Stimulated activated CD4-positive, alpha-beta T cell treated with anti-CD3 and anti-CD28 coated beads, TNF-alpha, amount 100 ng/mL, for 48 hours (primary cell): Measurements from ENCODE around the gene ZSWIM1.
"Not testable (repeated sequence)": the region's sequence is repeated elsewhere in the genome, so short reads cannot be mapped to it uniquely, and the experiment has no call there.

Experiments
- DNase-seq, 3 donors: peaks; one replicate each; pipeline ENCODE4 v3.0.0-alpha.2; 2020; ENCODE audit warnings: low read depth in 3 of 3

ZSWIM1 gene

DNA sequence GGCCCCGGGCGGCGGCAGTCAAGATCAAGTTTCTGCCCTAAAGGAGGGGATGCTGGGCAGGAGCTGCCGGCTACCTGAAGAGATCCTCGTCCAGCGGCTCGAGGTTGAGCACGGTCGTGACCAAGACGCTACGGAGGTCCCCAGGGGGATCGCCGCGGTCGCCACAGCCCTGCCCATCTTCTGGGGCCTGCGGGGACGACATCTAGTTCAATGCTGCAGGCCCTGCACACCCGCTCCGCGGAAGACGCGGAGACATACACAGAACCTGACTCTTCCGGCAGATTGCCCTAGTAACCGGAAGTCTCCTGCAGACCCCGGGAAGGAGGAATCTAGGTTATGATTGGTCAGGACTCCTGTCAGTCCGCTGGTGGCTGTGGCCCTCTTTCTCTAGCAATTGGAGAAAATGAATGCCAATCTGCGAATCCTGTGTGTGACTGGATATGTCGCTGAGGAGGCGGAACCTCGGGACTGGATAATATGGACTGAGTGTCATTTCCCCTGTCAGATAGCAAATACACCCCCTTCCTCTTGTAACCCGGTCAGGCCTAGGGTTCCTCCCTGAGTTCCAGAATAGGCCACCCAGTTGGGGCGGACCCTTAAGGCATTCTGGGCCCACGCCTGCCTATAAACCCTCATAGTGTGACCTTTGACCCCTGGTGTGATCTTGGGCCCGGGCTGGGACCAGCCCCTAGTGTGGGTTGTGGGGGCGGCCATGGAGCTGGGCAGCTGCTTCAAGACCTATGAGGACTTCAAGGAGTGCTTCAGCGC lies 23.7 kb upstream of the ZSWIM1 start, which contains the start of the genes ACOT8 and ZSWIM3:
ACOT8 (minus strand) TSS at position 279 of the 768 bp plus-strand sequence; CDS start at position 202, 77 bp downstream.
ZSWIM3 (plus strand) TSS at position 501 of the 768 bp plus-strand sequence; CDS start at position 713, 212 bp downstream.
- DNase-seq, result peak; percentile 85 to 95 (median 90)

DNA sequence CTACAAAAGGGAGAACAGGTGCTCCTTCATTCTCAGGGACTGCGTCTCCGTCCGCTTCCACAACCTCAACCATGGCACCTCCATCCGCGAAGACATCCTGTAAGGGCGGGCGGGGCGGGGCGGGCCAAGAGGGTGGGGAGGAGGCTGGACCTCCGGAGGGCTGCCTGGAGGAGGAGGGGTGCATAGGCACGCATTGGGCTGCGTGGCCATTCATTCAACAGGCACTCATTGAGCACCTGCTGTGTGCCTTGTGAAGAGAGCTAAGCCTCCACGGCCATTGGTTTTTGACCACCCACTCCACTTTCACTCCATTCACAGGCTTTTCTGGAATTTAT lies 23.2 kb upstream of the ZSWIM1 start:
- DNase-seq, result peak; percentile 16 to 44 (median 37)

DNA sequence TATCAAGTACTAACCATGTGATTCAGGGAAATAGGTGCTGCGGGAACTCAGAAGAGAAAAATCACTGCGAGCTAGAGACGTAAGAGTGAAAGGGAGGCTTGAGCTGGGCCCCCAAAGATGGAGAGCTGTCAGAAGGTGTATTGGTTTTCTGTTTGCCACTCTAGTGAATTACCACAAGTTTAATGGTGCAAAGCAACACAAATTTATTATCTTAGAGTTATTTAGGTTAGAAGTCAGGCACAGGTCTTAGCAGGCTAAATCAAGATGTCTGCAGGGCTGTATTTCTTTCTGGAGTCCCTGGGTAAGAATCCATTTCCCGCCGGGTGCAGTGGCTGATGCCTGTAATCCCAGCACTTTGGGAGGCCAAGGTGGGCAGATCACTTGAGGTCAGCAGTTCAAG lies 21.1 kb upstream of the ZSWIM1 start:
- DNase-seq, result no peak

DNA sequence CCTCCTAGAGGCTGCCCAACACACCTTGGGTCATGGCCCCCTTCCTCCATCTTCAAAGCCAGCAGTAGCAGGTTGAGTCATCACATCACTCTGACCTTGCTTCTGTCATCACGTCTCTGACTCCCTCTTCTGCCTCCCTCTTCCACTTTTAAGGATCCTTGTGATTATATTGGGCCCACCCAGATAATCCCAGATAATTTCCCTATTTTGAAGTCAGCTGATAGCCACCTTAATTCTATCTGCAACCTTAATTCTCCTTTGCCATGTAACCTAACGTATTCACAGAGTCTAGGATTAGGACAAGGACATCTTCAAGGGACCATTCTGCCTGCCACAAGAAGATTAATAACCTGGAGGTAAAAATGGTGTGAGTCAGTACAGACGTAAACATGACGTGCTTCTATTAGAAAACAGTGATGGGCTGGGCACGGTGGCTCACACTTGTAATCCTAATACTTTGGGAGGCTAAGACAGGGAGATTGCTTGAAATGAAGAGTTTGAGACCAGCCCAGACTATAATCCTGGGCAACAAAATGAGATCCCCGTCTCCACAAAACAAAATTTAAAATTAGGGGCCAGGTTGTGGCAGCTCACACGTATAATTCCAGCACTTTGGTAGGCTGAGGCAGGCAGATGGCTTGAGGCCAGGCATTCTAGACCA lies 20.3 kb upstream of the ZSWIM1 start:
- DNase-seq, result no peak

DNA sequence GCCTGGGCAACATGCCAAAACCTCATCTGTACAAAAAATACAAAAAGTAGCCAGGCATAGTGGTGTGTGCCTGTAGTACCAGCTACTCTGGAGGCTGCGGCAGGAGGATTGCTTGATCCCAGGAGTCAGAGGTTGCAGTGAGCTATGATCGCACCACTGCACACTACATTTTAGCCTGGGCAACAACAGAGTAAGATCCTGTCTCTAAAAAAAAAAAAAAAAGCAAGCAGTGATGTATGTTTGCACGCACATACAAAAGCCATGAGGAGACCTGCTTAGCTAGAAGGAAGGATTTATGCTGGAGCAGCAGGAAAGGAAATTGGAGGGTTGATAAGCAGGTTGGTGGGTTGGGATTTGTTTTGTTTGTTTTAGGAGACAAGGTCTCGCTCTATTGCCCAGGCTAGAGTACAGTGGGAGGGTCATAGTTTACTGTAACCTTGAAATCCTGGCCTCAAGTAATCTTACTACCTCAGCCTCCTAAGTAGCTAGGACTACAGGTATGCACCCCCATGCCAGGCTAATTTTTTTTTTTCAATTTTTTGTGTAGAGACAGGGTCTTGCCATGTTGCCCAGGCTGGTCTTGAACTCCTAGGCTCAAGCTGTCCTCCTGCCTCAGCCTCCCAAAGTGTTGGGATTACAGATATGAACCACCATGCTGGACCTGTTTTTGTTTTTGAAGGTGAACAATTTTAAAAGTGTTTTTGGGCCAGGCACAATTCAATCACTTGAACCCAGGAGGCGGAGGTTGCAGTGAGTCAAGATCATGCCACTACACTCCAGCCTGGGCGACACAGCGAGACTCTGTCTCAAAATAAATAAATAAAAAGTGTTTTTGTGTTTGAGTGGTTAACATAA lies 19.6 kb upstream of the ZSWIM1 start:
- DNase-seq, result no peak

DNA sequence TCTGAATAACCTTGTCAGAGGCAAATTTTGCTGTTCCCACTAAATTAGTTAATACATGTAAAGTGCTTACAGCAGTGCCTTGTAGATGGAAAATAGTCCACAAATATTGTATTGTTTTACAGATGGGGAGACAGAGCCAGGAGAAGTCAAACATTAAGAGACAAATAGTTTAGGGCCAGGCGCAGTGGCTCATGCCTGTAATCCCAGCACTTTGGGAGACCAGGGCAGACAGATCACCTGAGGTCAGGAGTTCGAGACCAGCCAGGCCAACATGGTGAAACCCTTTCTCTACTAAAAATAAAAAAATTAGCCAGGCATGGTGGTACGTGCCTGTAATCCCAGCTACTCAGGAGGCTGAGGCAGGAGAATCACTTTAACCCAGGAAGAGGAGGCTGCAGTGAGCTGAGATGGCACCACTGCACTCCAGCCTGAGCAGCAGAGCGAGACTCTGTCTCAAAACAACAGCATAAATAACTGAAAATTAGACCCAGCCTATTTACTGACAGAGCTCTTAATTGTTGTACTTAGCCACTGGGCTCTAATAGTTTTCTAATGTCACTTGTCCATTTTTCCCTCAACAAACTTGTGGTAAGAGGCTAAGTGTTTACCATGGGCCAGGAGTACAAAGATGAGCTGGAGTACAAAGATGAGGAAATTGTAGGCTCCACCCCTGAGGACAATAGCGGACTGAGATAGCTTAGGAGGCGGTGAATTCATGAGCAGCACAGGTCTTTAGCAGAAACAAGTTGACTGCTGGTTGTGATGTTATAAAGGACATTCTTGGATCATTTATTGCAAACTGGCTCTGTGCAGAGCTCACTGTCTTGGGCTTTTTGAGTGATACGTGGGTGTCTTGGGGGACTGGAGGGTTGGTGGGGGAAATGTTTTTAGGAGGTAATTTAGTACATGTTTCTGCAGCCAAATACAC lies 17.2 kb upstream of the ZSWIM1 start:
- DNase-seq, result no peak

DNA sequence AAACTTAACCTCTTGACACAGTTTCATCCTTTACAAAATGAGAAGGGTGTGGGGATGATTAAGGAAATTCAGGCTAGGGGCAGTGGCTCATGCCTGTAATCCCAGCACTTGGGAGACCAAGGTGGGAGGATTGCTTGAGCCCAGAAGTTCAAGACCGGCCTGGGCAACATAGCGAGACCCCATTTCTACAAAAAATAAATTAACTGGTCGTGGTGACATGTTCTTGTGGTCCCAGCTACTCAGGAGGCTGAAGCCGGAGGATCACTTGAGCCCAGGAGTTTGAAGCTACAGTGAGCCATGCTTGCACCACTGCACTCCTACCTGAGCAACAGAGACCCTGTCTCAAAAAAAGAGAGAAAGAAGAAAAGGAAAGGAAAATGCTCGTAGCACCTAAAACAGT lies 14.6 kb upstream of the ZSWIM1 start:
- DNase-seq, result no peak

DNA sequence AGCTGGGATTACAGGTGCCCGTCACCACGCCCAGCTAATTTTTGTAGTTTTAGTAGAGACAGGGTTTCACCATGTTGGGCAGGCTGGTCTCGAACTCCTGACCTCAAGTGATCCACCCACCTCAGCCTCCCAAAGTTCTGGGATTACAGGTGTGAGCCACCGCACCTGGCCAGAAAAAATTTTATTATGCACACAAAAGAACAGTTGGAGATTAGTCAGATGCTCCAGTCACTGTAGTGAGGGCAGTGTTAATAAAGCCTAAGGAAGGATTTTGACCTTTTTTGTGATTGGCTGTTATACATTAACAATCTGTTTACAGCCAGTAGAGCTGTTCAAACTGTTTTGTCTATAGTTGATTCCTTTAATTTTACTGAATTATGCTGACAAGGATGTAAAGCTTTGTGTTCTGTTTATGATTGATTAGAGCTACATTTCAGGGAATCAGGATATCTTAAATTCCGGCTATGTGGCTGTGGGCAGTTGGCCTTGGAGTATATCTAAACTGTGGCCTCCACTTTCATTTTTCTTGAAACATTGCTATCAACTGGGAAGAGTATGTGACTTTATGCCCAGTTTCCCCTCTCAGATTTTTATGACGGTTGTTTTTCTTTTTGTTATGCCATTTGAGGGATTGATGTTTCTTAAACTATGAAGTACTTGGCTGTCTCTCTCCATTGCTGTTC lies 13.8 kb upstream of the ZSWIM1 start:
- no peak for DNase-seq

DNA sequence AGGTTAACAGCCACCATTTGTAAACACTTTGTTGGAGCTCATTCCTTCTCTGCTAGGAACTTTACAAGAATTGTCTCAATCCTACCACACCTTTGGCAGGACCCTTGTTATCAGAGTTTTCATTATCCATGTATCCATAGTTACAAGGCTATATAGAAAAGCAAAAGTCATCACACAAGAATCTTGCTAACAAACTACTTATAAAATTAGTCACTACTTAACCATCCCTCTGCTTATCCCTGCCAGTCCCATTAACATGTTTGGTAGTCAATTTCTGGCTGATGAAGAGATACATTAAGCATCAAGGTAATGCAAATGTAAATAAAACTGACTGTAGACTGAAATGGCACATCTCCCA lies 13.2 kb upstream of the ZSWIM1 start:
- DNase-seq, result no peak

DNA sequence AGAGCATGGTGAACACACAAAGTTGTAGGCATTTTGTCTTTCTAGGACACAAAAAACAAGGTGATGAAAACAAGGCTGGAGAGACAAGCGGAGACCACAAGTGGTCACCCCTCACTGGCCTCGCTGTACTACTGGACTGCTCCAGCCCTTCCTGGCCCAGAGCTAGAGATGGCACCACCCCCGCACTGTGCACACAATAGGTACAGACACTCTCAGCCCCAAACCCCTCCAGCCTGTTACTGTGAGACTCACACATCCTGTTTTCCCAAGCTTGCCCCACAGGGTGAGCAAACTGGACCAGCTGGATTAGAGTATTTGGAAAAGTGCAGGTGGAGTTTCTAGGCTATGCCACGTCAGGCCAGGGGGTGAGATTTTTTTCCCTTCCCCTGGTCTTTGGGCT lies 8.4 kb upstream of the ZSWIM1 start:
- DNase-seq, result no peak

DNA sequence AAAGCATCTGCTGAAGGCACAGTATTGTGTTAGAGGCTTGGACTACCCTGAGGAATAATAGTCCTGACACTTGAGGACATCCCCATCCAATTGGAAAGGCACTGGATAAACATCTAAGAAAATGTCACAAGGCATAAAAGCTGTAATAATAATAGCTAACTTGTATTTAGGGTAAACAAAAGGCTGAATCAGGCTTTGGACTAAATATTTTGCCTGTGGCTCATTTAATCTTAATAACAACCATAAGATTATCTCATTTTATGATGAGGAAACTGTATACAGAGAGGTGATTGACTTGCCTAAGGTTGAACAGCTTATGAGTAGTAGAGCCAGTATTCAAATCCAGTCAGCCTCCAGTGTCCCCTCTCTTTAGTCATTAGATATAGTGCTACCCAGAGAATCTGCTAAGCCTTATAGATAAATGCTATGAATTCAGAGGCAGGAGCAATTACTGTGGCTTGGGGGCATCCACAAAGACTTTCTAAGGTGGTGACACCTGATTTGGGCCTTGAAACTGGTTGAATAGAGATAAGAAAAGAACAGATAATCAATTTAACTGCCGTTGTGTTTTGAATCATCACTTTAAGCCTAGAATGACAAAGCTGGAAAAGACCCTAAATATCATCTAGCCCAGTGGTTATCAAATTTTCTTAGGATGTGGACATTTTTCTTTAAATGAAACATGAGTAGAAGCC lies 7.5 kb upstream of the ZSWIM1 start:
- no peak for DNase-seq

DNA sequence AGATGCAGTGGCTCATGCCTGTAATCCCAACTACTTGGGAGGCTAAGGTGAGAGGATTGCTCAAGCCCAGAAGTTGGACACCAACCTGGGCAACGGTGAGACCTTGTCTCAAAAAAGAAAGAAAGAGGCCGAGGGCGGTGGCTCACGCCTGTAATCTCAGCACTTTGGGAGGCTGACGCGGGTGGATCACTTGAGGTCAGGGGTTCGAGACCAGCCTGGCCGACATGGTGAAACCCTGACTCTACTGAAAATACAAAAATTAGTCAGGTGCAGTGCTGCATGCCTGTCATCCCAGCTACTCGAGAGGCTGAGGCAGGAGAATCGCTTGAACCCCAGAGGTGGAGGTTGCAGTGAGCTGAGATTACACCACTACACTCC lies 6.9 kb upstream of the ZSWIM1 start:
- not testable (repeated sequence) for DNase-seq

DNA sequence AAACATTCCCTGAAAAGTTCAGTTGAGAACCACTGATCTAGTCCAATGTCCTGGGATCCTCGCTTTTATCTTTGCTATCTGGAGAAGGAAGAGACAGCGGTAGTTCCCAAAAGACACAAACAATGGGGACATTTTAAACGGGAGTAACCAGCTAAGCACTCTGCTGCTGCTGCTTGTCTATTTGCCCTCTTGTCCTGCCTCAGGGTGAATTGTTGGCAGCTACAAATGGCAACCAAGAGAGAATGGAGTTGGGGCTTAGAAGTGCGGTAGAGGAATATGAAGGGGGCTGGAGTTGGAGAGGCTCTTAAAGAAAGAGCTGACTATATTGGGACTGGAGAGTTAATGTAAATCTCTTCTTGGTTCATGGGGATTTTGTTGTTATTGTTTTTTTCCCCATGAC lies 6.5 kb upstream of the ZSWIM1 start:
- DNase-seq, result no peak

DNA sequence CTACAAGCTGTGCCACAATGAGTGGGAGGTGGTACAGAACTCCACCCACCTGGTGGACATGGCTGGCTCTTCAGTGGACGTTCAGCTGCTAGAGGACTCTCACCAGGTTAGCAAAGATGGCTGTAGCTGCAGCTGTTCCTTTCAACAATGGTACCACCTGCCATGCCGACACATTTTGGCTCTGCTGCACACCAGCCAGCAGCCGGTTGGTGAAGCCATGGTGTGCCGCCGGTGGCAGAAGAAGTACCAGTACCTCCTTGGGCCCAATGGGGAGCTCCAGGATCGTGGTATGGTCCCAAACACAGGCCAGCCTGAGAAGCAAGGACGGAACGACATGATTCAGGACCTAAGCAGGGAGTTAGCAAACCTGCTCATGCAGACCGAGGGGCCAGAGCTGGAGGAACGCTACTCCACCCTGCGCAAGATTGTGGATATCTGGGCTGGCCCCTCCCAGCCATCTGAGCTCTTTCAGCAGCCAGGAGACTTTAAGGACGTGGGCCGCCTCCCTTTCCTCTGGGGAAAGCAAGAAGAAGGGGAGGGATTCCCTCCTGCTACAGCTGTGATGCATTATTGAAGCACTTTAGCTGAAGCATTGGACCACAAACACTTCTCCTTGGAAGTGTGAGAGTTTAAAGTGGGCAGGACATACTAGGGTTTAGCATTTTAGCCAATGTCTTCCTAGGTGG lies 2.8 kb upstream of the ZSWIM1 start:
- DNase-seq, result no peak

DNA sequence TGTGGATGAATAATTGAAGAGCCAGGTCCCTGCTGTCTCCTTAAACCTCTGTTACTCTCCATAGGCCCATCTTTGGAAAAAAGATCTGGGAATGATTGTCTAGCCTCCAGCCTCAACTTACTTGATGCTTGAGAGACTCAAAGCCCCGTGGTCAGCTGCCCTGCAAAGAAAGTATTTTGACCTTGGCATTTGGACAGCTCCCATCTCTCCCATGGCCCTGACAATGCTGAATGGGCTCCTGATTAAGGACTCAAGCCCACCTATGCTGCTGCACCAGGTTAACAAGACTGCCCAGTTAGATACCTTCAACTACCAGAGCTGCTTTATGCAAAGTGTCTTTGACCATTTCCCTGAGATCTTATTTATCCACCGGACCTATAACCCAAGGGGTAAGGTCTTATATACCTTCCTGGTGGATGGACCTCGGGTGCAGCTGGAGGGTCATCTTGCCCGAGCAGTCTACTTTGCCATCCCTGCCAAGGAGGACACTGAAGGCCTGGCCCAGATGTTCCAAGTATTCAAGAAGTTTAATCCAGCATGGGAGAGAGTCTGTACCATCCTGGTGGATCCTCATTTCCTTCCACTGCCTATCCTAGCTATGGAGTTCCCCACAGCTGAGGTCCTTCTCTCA lies 1.6 kb downstream of the ZSWIM1 start:
- no peak for DNase-seq

DNA sequence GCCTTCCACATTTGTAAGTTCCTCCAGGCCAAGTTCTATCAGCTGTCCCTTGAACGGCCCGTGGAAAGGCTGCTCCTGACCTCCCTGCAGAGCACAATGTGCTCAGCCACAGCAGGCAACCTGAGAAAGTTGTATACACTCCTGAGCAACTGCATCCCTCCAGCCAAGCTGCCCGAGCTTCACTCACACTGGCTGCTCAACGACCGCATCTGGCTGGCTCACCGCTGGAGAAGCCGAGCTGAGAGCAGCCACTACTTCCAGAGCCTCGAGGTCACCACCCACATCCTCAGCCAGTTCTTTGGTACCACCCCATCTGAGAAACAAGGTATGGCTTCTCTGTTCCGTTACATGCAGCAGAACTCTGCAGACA lies 2.1 kb downstream of the ZSWIM1 start:
- DNase-seq, result no peak

DNA sequence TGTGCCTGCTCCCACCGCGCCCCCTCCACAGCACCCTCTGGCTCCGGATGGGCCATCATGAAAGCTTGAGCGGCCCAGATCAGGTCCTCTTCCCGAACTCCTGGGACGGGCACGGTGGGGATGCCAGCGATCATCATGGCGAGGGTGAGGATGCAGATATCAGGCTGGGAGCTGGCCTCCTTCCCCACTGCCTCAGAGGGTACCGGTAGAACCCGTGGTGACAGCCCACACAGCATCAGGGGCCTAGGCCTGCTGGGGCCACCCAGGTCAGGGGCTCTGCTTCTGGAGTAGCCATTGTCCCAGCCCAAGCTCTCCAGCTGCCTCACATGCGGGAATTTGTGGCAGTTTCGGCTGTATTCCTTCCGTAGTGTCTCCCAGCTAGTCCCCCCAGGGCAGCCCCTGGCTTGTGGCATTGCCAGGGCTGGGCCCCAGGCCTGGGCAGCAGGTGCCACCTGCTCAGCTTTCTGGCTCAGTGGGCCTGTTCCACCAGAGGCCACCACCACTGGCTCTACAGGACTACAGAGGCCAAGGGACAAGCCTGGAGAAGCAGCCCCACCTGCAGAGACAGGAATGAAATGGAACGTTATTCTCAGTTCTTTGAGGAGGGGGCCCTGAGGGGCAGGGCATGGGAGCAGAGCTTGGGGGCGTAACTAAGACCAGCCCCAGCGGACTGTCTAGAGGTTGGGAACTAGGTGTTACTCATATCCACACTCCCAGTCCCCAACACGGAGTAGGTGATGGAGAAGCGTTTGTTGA lies 5.7 kb downstream of the ZSWIM1 start:
- DNase-seq, result no peak

DNA sequence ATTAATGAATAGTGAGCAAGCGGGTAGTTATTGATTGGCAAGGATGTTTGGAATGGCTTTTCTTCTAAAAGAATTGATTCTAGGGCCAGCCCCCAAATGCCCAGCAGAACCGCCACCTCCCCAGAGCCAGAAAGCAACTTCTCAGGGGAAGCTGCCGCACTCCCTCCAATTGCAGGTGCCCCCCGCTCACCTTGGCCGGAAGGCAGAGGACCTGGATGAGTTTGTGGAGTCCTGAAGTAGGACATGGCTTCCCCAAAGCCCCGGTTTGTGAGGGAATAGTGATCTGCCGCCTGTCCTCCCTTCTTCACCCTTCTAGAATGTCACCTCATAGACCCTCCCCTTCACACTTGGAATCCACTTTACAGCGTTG lies 6.3 kb downstream of the ZSWIM1 start, which contains the start of gene SPATA25:
SPATA25 (minus strand) TSS at position 277 of the 370 bp plus-strand sequence; CDS start at position 245, 32 bp downstream.
- no peak for DNase-seq
